CD4-positive, alpha-beta T cell treated with Interleukin-15 for 4 hours (primary cell): Measurements from ENCODE around the gene C19orf38.
"Not testable (repeated sequence)": the region's sequence is repeated elsewhere in the genome, so short reads cannot be mapped to it uniquely, and the experiment has no call there.

Experiments used
- DNase-seq: peaks from one replicate; pipeline ENCODE4 v3.0.0-alpha.2; 2020; ENCODE audit warnings: low spot score

C19orf38 gene

GRCh38 chr19:10876459-10877240 lies 28.4 kb downstream of the C19orf38 start:
- DNase-seq, result no peak

- DNase-seq, result not testable (repeated sequence)
These were observed 29.4 kb downstream of the C19orf38 start for GRCh38 chr19:10877608-10878007.

GRCh38 chr19:10878253-10878652 lies 30.0 kb downstream of the C19orf38 start:
- DNase-seq, result no peak

DNA sequence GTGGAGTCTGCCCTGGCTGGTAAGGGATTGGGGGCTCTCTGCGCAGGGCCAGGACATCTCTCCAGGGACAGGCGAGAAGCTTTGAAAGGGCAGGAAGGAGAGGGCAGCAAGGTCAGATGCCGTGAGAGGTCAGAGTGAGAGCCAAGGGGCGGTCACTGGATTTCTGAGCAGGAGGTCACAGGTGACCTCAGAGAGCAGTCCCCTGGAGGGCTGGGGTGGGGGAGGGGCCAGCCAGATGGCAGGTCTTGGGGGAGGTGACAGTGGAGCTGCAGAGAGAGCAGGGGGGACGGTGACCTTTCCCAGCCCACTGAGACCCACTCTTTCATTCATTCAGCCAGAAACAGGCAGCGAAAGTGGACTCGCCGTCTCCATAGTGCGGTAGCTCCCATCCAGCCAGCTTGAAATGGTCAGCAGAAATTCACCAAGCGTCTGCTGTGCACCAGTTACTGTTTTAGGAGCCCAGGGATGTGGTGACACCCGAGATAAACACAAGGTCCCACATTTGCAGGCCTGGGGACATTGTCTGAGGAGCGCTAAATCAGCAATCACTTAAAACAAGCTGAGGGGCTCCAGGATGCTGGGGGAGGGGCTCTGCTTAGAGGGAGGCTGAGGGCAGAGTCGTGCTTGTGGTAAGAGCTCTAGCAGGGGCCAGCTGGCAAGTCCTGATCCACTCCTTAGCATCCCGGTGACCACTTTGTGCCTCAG lies 33.3 kb downstream of the C19orf38 start:
- DNase-seq, result no peak

- DNase-seq, result no peak
These were observed 33.9 kb downstream of the C19orf38 start for GRCh38 chr19:10882108-10882457.

GRCh38 chr19:10884274-10884673 lies 36.1 kb downstream of the C19orf38 start:
- no peak for DNase-seq

- DNase-seq, result no peak
These were observed 37.3 kb downstream of the C19orf38 start for GRCh38 chr19:10885201-10886169.

DNA sequence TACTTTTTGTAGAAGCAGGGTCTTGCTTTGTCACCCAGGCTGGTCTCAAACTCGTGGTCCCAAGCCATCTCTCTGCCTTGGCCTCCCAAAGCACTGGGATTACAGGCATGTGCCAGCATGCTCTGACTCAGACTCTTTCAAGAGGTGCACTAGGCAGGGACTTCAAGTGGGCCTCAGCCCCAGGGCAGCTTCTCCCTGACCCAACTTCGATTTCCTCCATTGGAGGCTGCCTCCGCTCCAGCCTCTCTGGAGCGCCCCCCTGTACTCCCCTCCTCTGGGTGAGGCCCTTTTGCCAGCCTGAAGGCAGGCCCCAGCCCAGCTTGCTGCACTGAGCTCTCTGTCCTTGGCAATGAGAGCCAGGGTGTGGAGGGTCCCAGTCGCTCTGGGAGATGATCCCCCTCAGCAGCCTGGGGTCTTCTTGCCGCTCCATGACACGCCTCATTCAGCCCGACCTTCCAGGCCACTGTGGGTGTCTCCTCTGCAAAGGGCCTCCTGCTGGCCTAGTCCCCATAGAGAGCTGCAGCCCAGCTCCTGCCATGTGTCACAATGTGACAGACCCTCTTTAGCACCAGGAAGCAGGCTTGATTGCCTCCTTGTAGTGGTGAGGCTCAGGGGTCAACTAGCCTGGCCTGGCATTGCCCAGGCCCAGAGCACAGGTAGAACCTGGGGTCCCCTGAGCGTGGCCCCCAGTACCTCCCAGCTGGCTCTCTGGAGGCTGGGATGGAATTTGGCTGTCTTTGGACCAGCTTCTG lies 39.6 kb downstream of the C19orf38 start:
- DNase-seq, result no peak

DNA sequence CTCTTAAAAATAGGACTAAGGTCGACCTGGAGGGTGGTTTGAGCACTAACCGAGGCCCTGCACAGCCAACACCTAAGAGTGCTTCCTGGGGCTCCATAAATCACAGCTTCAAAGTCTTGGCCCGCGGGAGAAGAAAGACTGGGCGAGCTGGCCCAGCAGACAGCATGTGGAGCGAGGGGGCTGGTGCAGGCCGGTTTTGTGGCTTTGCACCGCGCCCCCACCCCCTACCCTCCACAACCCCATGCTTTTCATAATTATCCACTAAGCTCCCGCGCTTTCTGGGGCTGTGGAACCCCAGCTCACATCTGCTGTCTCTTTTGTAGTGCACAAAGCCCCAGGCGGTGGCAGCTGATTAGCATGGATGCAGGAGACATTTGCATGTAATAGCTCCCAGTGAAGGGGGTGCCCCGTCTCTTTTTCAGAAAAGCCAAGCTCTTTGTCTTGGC lies 40.2 kb downstream of the C19orf38 start:
- DNase-seq, result no peak

GRCh38 chr19:10889880-10890279 lies 41.7 kb downstream of the C19orf38 start:
- DNase-seq, result no peak

DNA sequence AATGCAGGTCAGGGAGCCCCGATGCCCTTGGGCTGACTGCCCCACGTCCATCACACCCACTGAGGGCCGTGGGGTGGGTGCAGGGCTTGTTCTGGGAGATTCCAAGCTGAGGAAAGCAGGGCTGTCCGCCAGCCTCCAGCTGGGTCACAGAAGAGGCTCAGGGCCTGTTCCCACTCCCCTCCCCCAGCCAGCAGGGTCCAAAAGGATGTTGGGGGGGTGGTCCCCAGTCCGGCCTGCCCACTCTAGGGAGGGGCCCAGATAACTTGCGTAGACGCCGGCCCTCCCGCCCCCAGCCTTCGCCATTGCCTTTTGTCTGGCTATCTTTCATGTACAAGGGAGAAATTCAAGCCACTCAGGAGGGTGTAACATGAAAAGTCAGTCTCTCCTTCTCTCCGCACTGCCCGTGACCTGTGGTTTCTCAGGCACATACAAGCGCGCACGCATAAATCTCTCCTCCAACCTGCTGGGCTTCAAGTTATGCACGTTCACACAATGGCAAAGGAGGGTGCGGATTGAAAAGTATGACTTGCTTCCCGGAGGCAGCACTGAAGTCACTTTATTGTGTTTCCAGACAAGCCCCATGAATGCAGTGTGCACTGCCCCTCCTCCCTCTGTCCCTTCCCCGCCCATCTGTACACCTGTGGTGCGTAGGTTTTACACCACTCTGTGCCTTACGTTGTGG lies 43.3 kb downstream of the C19orf38 start:
- DNase-seq, result no peak

- no peak for DNase-seq
These were observed 44.0 kb downstream of the C19orf38 start for GRCh38 chr19:10892256-10892655.

DNA sequence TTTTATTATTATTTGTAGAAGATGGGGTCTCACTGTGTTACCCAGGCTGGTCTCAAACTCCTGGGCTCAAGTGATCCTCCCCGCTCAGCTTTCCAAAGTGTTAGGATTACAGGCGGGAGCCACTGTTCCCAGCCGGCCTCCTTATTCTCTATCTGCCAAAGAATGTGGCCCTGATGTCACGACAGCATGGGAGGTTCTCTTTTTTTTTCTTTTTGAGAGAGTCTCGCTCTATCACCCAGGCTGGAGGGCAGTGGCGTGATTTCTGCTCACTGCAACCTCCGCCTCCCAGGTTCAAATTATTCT lies 46.6 kb downstream of the C19orf38 start:
- DNase-seq, result no peak

GRCh38 chr19:10895363-10895762 lies 47.1 kb downstream of the C19orf38 start:
- DNase-seq, result no peak

- DNase-seq, result no peak
These were observed 47.7 kb downstream of the C19orf38 start for GRCh38 chr19:10895920-10896319.

DNA sequence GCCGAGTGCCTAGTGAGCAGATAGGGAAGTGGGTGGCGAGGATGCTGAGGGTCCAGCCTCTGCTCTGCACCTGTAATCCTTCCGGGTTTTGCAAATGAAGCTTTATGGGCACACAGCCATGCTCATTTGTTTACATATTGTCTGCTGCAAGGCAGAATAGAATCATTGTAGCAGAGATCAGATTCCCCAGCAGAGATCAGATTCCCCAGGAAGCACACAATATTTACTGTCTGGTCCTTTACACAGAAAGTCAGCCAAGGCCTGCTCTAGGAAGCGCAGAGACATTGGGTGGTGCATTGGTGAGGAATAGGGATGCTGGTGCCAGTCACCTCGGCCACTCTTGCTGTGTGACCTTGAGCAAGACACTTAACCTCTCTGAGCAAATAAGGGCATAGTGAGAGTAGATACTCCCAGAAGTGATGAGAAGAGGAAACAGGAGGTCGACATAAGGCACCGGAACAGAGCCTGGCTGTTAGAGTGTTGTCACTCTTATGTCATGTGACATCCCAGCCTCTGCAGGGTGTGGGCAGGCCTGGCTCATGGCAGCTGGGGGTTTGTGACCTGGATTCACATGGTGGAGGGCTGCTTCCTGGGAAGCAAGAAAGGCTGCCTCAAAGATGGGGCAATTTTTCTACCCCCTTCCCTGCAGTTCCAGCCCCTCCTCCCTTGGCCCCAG lies 48.8 kb downstream of the C19orf38 start:
- DNase-seq, result no peak

DNA sequence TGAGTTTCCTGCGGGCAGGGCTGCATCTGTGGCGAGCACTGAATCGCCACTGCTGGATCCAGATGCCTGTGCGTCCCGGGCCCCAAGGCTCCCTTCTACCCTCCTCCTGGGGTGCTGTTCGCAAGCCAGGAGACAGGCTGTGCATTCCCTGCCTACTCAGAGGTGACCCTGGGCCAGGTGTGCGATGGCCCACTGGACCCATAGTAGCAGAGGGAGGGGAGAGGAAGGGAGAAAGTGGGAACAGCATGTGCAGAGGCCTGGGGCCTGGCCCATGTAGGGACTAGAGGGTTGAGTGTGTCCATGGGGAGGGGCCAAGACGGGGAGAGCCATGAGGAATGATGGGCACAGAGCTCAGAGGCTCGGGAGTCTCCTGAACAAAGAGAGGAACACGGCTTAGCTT lies 50.4 kb downstream of the C19orf38 start:
- DNase-seq, result no peak

- no peak for DNase-seq
These were observed 51.0 kb downstream of the C19orf38 start for GRCh38 chr19:10899151-10899653.

DNA sequence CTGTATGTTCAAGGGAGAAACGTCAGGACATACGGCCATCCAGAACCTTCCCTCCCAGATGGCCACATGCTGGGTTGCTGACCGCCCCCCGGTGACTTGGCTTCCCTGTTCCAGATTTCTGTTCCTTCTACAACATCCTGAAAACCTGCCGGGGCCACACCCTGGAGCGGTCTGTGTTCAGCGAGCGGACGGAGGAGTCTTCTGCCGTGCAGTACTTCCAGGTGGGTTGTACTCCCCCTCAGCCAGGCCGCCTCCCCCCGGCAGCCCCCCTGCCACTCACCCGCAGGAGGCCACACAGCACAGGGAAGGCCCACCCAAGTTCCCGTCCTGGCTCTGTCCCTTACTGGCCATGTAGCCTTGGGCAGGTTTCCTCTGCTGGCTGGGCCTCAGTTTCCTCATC lies 59.7 kb downstream of the C19orf38 start:
- no peak for DNase-seq

- no peak for DNase-seq
These were observed 60.3 kb downstream of the C19orf38 start for GRCh38 chr19:10908380-10908960.
